ENCODE data around the gene QKI.
"Not testable (repeated sequence)": the region's sequence is repeated elsewhere in the genome, so short reads cannot be mapped to it uniquely, and the experiment has no call there.

The QKI gene

DNA sequence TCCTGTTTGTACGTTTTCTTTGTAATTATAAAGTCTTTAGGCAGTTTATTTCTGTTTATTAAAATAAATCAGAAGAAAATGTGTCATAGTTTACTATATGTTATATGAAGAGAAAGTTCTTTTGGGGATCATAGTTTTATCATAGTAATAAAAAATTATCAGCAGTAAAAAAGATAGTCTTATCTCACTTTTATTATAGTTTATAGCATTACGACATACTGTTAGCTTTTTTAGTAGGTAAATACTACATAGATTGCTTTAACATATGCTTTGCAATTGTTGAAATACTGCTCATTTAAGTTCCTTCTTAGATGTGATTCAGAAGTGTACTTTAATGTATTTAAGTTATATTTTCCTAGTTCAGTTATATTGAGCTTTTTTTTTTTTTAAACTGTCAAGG, 13.9 kb downstream of the QKI start:
- no peak overlapping the region for H3K4me3 ChIP-seq (ENCODE audit: low read depth, low read length)
- TF ChIP-seq, protein P1, sequence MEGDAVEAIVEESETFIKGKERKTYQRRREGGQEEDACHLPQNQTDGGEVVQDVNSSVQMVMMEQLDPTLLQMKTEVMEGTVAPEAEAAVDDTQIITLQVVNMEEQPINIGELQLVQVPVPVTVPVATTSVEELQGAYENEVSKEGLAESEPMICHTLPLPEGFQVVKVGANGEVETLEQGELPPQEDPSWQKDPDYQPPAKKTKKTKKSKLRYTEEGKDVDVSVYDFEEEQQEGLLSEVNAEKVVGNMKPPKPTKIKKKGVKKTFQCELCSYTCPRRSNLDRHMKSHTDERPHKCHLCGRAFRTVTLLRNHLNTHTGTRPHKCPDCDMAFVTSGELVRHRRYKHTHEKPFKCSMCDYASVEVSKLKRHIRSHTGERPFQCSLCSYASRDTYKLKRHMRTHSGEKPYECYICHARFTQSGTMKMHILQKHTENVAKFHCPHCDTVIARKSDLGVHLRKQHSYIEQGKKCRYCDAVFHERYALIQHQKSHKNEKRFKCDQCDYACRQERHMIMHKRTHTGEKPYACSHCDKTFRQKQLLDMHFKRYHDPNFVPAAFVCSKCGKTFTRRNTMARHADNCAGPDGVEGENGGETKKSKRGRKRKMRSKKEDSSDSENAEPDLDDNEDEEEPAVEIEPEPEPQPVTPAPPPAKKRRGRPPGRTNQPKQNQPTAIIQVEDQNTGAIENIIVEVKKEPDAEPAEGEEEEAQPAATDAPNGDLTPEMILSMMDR (conservative IDR thresholded peaks at IDR 0.05; ENCODE audit: low read depth, low read length): no peak
- no peak for DNase-seq (ENCODE audit: low read depth)

DNA sequence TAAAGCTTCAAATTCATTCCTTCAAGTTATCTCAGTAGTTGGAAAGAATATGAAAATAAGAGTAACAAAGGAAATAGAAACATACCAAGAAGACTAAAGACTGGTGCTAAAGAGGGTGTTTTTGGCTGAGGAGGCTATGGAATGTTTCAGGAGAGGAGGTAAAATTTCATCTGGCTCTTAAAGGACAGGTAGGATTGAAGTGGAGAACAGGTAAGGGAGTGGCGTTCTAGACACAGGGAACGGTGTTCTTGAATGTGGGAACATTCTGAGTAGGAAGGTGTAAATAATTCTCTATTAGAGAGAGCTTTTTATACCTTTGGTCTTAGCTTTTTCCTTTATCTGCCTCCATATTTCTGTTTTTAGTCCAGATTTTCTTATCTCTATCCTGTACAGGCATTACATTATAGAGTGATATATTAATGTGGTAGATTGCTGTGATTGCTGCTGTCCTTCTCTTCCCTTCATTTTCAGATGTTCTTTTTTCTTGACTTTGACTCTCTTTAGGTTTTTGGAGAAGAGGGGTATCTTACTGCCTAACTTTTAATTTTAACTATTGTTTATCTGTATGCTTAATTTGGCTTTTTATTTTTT, 15.4 kb downstream of the QKI start:
- no peak for DNase-seq (ENCODE audit: low read depth)
- TF ChIP-seq, protein P1 (conservative IDR thresholded peaks at IDR 0.05; ENCODE audit: low read depth, low read length): no peak
- H3K4me3 ChIP-seq (ENCODE audit: low read depth, low read length): no peak overlapping the region

DNA sequence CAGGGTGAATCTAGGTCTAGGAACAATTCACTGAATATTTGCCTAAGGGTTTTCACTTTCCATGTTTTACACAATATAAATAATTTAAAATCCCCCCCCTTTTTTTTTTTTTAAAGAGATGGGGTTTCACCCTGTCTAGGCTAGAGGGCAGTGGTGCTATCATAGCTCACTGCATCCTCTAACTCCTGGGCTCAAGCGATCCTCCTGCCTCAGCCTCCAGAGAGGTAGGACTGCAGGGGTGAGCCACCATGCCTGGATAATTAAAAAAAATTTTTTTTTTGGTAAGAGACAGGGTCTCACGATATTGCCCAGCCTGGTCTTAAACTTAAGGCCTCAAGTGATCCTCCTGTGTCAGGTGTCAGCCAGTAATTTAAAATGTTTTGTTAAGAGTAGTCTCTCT, 17.8 kb downstream of the QKI start:
- DNase-seq (ENCODE audit: low read depth): no peak
- no peak overlapping the region for H3K4me3 ChIP-seq (ENCODE audit: low read depth, low read length)
- TF ChIP-seq, protein P1 (conservative IDR thresholded peaks at IDR 0.05; ENCODE audit: low read depth, low read length): no peak

DNA sequence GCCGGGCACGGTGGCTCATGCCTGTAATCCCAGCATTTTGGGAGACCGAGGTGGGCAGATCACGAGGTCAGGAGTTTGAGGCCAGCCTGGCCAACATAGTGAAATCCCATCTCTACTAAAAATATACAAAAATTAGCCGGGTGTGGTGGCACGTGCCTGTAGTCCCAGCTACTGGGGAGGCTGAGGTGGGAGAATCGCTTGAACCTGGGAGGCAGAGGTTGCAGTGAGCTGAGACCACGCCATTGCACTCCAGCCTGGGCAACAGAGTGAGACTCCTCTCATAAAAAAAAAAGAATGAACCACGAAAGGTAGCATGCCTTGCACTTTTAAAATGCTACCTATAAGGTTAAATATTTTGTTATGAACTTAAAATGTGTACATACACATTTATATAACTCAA, 19.0 kb downstream of the QKI start:
- not testable (repeated sequence) for H3K4me3 ChIP-seq (ENCODE audit: low read depth, low read length); DNase-seq (ENCODE audit: low read depth)

DNA sequence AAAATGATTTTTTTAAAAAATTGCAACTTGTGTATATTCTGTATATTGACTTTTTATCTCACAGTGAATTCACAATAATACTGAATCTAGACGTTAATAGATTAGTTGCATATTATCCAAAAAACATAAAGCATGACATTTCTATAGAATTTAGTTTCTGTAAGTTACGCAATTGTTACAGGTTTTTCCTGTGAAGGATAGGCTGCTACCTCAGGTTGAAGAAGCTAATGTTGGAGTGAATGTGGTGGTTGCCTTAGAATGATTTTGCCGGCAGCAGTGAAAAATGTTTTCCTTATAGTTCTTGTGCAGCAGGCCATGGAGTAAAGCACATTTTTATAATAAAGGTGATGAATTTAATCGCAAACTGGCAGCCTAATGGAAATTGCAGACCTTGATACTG, 20.5 kb downstream of the QKI start:
- TF ChIP-seq, protein P1 (conservative IDR thresholded peaks at IDR 0.05; ENCODE audit: low read depth, low read length): no peak
- H3K4me3 ChIP-seq (ENCODE audit: low read depth, low read length): no peak overlapping the region
- no peak for DNase-seq (ENCODE audit: low read depth)

DNA sequence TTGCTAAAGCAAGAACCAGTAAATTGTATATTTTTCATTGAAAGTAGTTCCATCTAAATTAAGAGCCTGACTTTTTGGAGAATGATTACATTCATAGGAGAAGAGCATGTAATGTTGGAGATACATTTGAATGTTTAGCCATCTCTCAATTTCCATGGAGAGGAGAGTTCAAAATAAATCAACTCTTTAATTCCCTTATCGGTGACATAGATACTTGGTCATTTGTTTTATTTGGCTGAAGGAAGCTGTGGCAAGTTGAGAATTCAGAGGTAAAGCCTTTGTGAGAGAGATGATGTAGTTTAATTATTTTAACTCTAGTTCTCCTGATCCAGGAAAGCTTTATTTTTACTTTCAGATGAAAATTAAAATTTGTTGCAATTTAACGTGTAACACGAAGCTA, 22.3 kb downstream of the QKI start:
- no peak overlapping the region for H3K4me3 ChIP-seq (ENCODE audit: low read depth, low read length)
- TF ChIP-seq, protein P1 (conservative IDR thresholded peaks at IDR 0.05; ENCODE audit: low read depth, low read length): no peak
- no peak for DNase-seq (ENCODE audit: low read depth)

DNA sequence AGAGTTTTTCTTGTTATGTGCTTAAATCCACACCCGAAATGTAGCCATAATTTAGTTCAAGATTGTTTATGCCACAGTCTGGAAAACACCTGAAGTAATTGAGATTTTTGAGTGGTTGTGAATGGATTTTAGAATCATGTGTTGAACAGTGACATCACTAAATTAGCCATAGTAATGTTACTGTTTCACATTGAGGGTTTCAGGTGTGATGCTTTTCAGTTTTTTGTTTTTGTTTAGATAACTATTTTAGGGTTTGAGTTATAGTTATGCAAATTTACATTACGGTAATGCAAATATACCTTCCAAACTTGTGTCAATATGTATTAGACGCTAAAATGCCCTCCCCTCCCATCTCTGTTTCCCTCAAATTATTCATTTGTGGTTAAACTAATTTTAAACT, 22.9 kb downstream of the QKI start:
- no peak for DNase-seq (ENCODE audit: low read depth)
- no peak overlapping the region for H3K4me3 ChIP-seq (ENCODE audit: low read depth, low read length)
- TF ChIP-seq, protein P1 (conservative IDR thresholded peaks at IDR 0.05; ENCODE audit: low read depth, low read length): no peak

Measured in choroid plexus epithelial cell (primary cell).